ENCODE measurements around the gene DNAJC28.
"Not testable (repeated sequence)": the region's sequence is repeated elsewhere in the genome, so short reads cannot be mapped to it uniquely, and the experiment has no call there.

DNAJC28 gene

DNA sequence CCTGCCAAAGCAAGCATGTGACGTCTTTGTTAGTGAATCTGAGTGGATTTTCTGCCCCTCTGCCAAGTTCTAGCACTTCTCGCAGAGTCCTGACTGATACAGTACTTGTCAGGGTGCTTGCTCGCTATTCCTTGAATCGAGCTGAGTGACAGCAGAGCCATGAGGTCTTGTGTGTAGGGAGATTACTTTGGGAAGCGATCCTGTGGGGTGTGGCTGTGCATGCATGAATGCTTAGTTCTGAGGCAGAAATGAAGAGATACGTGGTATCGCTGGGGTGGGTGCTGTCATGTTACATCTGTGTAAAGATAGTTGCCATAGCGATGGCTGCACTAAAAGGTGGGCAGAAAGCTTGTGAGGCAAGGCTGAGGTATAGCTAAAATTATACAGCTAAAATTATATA lies 19.3 kb upstream of the DNAJC28 start:
- TF ChIP-seq, protein P1, sequence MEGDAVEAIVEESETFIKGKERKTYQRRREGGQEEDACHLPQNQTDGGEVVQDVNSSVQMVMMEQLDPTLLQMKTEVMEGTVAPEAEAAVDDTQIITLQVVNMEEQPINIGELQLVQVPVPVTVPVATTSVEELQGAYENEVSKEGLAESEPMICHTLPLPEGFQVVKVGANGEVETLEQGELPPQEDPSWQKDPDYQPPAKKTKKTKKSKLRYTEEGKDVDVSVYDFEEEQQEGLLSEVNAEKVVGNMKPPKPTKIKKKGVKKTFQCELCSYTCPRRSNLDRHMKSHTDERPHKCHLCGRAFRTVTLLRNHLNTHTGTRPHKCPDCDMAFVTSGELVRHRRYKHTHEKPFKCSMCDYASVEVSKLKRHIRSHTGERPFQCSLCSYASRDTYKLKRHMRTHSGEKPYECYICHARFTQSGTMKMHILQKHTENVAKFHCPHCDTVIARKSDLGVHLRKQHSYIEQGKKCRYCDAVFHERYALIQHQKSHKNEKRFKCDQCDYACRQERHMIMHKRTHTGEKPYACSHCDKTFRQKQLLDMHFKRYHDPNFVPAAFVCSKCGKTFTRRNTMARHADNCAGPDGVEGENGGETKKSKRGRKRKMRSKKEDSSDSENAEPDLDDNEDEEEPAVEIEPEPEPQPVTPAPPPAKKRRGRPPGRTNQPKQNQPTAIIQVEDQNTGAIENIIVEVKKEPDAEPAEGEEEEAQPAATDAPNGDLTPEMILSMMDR (IDR thresholded peaks at IDR 0.05; ENCODE audit: borderline replicate concordance, control extremely low read depth, extremely low read depth, insufficient read depth, missing control alignments) = no peak
- in situ Hi-C loops (cut with MboI; ENCODE audit: low sequenced_read_pairs, unreplicated experiment) = no loop called here
- DNase-seq (ENCODE audit: low spot score) = no peak

DNA sequence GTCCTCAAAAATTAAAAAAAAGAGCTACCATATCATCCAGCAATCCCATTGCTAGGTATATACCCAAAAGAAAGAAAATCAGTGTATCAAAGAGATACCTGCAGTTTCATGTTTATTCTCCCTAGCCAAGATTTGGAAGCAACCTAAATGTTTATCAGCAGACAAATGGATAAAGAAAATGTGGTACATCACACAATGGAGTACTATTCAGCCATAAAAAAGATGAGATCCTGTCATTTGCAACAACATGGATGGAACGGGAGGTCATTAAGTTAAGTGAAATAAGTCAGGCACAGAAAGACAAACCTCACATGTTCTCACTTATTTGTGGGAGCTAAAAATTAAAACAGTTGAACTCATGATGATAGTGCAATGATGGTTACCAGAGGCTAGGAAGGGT lies 15.5 kb upstream of the DNAJC28 start:
- DNase-seq (ENCODE audit: low spot score); in situ Hi-C loops (cut with MboI; ENCODE audit: low sequenced_read_pairs, unreplicated experiment): not testable (repeated sequence)

DNA sequence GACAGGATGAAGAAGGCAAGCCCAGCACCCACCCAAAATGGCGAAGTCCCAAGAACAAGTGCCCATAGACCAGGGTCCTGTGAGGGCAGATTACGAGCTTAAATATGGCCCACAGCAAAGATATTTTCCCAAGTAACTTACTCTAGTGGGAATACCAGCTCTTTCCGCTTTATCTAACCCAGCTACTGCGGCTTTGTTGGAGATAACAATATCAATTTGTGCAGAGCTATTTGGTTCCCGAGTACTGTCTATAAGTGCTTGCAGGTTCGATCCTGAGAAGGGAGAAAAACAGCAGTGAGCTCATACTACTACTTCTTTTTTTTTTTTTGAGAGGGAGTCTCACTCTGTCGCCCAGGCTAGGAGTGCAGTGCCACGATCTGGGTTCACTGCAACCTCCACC lies 14.3 kb upstream of the DNAJC28 start:
- in situ Hi-C loops (cut with MboI; ENCODE audit: low sequenced_read_pairs, unreplicated experiment) = no loop called here
- no peak for DNase-seq (ENCODE audit: low spot score)
- TF ChIP-seq, protein P1 (IDR thresholded peaks at IDR 0.05; ENCODE audit: borderline replicate concordance, control extremely low read depth, extremely low read depth, insufficient read depth, missing control alignments) = no peak

DNA sequence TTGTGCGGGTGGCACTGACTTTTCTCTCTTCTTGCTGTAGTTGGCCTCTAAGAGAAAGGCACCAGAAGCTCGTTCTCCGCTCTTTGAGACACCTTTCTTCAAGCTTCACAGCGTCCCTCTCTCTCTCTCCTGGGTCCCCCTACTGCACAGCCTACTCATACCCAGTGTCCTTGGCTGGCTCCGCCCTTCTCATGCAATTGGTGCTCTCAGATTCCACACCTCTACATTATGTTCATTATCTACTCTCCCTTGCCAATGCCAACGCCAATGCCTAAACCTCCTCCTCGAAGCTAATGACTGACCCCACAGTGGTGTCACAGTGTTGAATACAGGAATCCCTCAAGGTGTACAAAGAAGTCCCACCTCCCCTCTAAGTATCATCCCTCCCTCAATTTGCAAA lies 4.8 kb upstream of the DNAJC28 start:
- in situ Hi-C loops (cut with MboI; ENCODE audit: low sequenced_read_pairs, unreplicated experiment) = no loop called here
- TF ChIP-seq, protein P1 (IDR thresholded peaks at IDR 0.05; ENCODE audit: borderline replicate concordance, control extremely low read depth, extremely low read depth, insufficient read depth, missing control alignments) = no peak

DNA sequence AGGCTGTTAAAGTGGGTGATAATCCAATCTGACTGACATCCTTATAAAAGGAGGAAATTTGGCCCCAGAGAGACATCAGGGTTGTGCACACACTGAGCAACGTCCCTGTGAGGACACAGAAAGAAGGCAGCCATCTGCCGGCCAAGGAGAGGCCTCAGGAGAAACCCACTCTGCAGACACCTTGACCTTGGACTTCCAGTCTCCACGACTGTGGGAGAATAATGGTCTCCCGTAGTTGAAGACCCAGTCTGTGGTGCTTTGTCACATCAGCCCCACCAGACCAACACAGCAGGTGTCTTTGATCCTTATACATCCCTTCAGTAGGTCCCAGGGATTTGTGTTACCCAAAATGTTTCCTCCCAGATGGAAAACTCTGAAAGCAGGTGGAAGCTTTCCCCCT lies 4.2 kb upstream of the DNAJC28 start:
- in situ Hi-C loops (cut with MboI; ENCODE audit: low sequenced_read_pairs, unreplicated experiment) = no loop called here
- TF ChIP-seq, protein P1 (IDR thresholded peaks at IDR 0.05; ENCODE audit: borderline replicate concordance, control extremely low read depth, extremely low read depth, insufficient read depth, missing control alignments) = no peak
- no peak for DNase-seq (ENCODE audit: low spot score)

More for the DNA sequence above, 4.8 kb upstream of the DNAJC28 start:
- DNase-seq (ENCODE audit: low spot score) = no peak

DNA sequence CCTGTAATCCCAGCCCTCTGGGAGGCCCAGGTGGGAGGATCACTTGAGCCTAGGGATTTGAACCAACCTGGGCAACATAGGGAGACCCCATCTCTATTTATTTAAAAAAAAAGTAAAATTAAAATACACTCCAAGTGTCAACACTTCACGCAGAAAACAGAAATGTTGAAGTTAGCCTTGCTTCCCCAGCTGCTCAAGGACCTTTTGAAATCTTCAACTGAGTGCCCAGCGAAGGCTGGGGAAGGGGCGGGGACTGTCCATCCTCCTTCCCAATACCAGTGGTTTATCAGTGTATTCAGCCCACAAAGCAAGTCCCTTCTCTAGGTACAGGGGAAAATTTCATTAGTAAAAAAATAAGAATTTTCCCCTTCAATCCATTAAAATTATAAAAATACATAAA lies 2.2 kb upstream of the DNAJC28 start:
- DNase-seq (ENCODE audit: low spot score) = no peak
- TF ChIP-seq, protein P1 (IDR thresholded peaks at IDR 0.05; ENCODE audit: borderline replicate concordance, control extremely low read depth, extremely low read depth, insufficient read depth, missing control alignments) = no peak
- in situ Hi-C loops (cut with MboI; ENCODE audit: low sequenced_read_pairs, unreplicated experiment) = no loop called here

DNA sequence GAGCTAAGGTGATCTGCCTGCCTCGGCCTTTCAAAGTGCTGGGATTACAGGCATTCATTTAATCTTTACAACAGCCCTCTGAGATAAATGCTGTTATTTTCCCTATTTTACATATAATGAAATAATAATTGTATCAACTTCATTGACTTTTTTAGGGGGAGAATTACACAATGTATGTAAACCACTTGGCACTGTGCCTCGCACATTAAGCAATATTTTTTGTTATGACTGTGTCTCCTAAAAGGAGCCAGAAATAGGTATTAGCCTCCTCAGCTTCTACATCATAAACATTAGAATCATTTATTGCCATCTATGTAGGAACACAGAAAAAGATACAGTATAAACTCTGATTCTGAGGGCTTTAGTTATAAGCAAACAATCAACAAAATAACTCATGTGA lies 1.1 kb upstream of the DNAJC28 start:
- TF ChIP-seq, protein P1 (IDR thresholded peaks at IDR 0.05; ENCODE audit: borderline replicate concordance, control extremely low read depth, extremely low read depth, insufficient read depth, missing control alignments) = no peak
- DNase-seq (ENCODE audit: low spot score) = no peak
- in situ Hi-C loops (cut with MboI; ENCODE audit: low sequenced_read_pairs, unreplicated experiment) = no loop called here
